WTC11 (cell line): ENCODE data around the gene ABHD12.

ENCODE experiments used
- NFYB ChIP-seq: sonication (generic); formaldehyde crosslinking; conservative IDR thresholded peaks from 2 replicates; pipeline ENCODE4 v1.8.0; 2022; ENCODE audit warnings: low read depth, missing genetic modification reagents
- OVOL2 ChIP-seq: fragments of 250-450 bp; sonication (Bioruptor Pico); IDR thresholded peaks from 2 replicates; pipeline ENCODE4 v1.9.0; 2021; ENCODE audit warnings: mild to moderate bottlenecking, borderline replicate concordance
- SOX15 ChIP-seq: fragments of 250-450 bp; sonication (Bioruptor Pico); IDR thresholded peaks from 2 replicates; pipeline ENCODE4 v1.9.0; 2021; ENCODE audit warnings: mild to moderate bottlenecking
- TEAD1 ChIP-seq: sonication (generic); formaldehyde crosslinking; IDR thresholded peaks from 2 replicates; pipeline ENCODE4 v1.8.0; 2022; ENCODE audit warnings: mild to moderate bottlenecking, missing genetic modification reagents
- TF ChIP-seq, protein P1 (sequence below): sonication (generic); formaldehyde crosslinking; IDR thresholded peaks from 2 replicates; pipeline ENCODE4 v1.8.0; 2023; ENCODE audit warnings: missing genetic modification reagents, mild to moderate bottlenecking, borderline replicate concordance
- TF ChIP-seq, protein P2 (sequence below): fragments of 200-600 bp; IDR thresholded peaks from 2 replicates; pipeline ENCODE4 v1.8.0; 2022; ENCODE audit warnings: antibody characterized with exemption

DNA sequence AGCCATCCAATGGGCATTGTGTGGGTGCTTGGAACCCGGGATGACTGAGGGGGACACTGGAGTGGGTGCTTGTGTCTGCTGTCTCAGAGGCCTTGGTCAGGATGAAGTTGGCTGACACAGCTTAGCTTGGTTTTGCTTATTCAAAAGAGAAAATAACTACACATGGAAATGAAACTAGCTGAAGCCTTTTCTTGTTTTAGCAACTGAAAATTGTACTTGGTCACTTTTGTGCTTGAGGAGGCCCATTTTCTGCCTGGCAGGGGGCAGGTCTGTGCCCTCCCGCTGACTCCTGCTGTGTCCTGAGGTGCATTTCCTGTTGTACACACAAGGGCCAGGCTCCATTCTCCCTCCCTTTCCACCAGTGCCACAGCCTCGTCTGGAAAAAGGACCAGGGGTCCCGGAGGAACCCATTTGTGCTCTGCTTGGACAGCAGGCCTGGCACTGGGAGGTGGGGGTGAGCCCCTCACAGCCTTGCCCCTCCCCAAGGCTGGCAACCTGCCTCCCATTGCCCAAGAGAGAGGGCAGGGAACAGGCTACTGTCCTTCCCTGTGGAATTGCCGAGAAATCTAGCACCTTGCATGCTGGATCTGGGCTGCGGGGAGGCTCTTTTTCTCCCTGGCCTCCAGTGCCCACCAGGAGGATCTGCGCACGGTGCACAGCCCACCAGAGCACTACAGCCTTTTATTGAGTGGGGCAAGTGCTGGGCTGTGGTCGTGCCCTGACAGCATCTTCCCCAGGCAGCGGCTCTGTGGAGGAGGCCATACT is 93.3 kb downstream of the ABHD12 start:
- TF ChIP-seq, protein P1, sequence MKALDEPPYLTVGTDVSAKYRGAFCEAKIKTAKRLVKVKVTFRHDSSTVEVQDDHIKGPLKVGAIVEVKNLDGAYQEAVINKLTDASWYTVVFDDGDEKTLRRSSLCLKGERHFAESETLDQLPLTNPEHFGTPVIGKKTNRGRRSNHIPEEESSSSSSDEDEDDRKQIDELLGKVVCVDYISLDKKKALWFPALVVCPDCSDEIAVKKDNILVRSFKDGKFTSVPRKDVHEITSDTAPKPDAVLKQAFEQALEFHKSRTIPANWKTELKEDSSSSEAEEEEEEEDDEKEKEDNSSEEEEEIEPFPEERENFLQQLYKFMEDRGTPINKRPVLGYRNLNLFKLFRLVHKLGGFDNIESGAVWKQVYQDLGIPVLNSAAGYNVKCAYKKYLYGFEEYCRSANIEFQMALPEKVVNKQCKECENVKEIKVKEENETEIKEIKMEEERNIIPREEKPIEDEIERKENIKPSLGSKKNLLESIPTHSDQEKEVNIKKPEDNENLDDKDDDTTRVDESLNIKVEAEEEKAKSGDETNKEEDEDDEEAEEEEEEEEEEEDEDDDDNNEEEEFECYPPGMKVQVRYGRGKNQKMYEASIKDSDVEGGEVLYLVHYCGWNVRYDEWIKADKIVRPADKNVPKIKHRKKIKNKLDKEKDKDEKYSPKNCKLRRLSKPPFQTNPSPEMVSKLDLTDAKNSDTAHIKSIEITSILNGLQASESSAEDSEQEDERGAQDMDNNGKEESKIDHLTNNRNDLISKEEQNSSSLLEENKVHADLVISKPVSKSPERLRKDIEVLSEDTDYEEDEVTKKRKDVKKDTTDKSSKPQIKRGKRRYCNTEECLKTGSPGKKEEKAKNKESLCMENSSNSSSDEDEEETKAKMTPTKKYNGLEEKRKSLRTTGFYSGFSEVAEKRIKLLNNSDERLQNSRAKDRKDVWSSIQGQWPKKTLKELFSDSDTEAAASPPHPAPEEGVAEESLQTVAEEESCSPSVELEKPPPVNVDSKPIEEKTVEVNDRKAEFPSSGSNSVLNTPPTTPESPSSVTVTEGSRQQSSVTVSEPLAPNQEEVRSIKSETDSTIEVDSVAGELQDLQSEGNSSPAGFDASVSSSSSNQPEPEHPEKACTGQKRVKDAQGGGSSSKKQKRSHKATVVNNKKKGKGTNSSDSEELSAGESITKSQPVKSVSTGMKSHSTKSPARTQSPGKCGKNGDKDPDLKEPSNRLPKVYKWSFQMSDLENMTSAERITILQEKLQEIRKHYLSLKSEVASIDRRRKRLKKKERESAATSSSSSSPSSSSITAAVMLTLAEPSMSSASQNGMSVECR (CRISPR knock-in tag), result no peak
- no peak for TF ChIP-seq OVOL2 (CRISPR knock-in tag)
- TF ChIP-seq, protein P2, sequence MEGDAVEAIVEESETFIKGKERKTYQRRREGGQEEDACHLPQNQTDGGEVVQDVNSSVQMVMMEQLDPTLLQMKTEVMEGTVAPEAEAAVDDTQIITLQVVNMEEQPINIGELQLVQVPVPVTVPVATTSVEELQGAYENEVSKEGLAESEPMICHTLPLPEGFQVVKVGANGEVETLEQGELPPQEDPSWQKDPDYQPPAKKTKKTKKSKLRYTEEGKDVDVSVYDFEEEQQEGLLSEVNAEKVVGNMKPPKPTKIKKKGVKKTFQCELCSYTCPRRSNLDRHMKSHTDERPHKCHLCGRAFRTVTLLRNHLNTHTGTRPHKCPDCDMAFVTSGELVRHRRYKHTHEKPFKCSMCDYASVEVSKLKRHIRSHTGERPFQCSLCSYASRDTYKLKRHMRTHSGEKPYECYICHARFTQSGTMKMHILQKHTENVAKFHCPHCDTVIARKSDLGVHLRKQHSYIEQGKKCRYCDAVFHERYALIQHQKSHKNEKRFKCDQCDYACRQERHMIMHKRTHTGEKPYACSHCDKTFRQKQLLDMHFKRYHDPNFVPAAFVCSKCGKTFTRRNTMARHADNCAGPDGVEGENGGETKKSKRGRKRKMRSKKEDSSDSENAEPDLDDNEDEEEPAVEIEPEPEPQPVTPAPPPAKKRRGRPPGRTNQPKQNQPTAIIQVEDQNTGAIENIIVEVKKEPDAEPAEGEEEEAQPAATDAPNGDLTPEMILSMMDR, result no peak
- no peak for TF ChIP-seq NFYB (CRISPR knock-in tag)
- TF ChIP-seq SOX15 (CRISPR knock-in tag), result no peak
- TF ChIP-seq TEAD1 (CRISPR knock-in tag), result no peak
